ENCODE results near the gene BSN.
"Not testable (repeated sequence)": the region's sequence is repeated elsewhere in the genome, so short reads cannot be mapped to it uniquely, and the experiment has no call there.

BSN gene

DNA sequence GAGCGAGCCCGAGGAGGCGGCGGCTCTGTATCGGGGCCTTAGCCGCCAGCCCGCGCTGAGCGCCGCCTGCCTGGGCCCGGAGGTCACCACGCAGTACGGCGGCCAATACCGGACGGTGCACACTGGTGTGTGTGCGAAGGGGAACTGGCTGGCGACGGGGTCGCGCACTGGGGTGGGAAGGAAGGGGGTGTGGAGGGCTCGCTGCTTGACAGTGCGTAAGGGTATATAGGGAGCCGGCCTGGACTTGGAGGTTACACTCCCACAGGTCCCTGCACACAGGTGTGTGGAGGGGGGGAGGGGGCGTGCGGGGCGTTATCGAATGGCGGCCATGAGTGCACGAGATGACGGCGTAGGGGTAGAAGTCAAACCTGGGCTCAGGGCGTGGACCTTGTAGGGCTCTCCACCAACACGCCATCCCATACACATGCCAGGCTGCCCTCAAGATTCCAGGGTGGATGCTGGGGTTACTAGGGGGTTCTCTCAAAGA, 120.3 kb downstream of the BSN start:
- no peak for DNase-seq (ENCODE audit: low read depth)
- peak overlapping the region; percentile 83 for H3K4me3 ChIP-seq (ENCODE audit: control insufficient read depth, low read depth, low read length)
- no peak for TF ChIP-seq CTCF (IDR thresholded peaks at IDR 0.05; ENCODE audit: control insufficient read depth, insufficient read depth, low read depth, low read length, missing control alignments)

- no peak overlapping the region for H3K4me3 ChIP-seq (ENCODE audit: control insufficient read depth, low read depth, low read length)
- DNase-seq (ENCODE audit: low read depth), result no peak
- no peak for TF ChIP-seq CTCF (IDR thresholded peaks at IDR 0.05; ENCODE audit: control insufficient read depth, insufficient read depth, low read depth, low read length, missing control alignments)
Measured at GRCh38 chr3:49675912-49676311, 121.6 kb downstream of the BSN start.

GRCh38 chr3:49680493-49681231, 126.4 kb downstream of the BSN start:
- TF ChIP-seq CTCF (IDR thresholded peaks at IDR 0.05; ENCODE audit: control insufficient read depth, insufficient read depth, low read depth, low read length, missing control alignments), result no peak

GRCh38 chr3:49681232-49681522, 126.9 kb downstream of the BSN start:
- H3K4me3 ChIP-seq (ENCODE audit: control insufficient read depth, low read depth, low read length), result no peak overlapping the region
- TF ChIP-seq CTCF (IDR thresholded peaks at IDR 0.05; ENCODE audit: control insufficient read depth, insufficient read depth, low read depth, low read length, missing control alignments), result no peak
- DNase-seq (ENCODE audit: low read depth), result no peak

More at GRCh38 chr3:49680493-49681231, 126.4 kb downstream of the BSN start:
- no peak for DNase-seq (ENCODE audit: low read depth)
- no peak overlapping the region for H3K4me3 ChIP-seq (ENCODE audit: control insufficient read depth, low read depth, low read length)

- H3K4me3 ChIP-seq (ENCODE audit: control insufficient read depth, low read depth, low read length), result no peak overlapping the region
- no peak for DNase-seq (ENCODE audit: low read depth)
- no peak for TF ChIP-seq CTCF (IDR thresholded peaks at IDR 0.05; ENCODE audit: control insufficient read depth, insufficient read depth, low read depth, low read length, missing control alignments)
Measured at GRCh38 chr3:49681543-49681942, 127.3 kb downstream of the BSN start.

DNA sequence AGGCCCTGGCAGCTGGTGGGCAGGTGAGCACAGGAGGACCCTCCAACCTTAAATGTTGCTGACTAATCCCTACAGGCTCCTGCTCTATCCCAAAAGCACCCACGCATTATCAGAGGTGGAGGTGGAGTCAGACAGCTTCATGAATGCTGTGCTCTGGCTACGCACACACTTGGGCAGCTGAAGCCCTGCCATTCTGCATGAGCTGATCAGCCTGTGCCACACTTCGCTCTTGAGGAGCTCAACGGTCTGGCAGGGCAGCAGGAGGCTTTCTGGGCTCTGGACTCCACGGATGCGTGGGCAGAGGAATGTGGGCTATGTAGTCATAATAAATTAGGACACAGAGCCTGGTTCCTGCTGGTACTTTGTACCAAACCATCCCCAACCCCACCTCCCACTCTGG, 128.9 kb downstream of the BSN start:
- DNase-seq (ENCODE audit: low read depth), result no peak
- TF ChIP-seq CTCF (IDR thresholded peaks at IDR 0.05; ENCODE audit: control insufficient read depth, insufficient read depth, low read depth, low read length, missing control alignments), result no peak
- H3K4me3 ChIP-seq (ENCODE audit: control insufficient read depth, low read depth, low read length), result no peak overlapping the region

DNA sequence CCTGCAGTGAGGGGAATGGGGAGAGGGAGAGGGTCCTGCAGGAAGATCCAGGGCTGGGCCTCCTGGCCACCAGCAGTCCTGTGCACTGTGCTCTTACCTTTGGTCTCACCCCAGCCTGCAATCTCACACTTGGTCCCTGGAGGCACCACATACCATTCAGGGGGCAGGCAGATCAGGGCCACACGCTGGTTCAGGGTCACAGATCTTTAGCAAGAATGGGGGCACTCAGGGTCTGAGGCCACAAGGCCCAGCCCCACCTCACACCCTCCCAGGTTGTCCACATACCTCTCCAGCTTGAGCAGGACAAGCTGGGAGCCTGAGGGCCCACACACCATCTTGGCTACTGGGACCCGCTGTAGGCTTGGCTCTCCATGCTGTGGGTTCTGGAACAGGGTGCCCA, 130.2 kb downstream of the BSN start:
- not testable (repeated sequence) for DNase-seq (ENCODE audit: low read depth); H3K4me3 ChIP-seq (ENCODE audit: control insufficient read depth, low read depth, low read length)

GRCh38 chr3:49685103-49685502, 130.8 kb downstream of the BSN start:
- not testable (repeated sequence) for DNase-seq (ENCODE audit: low read depth); H3K4me3 ChIP-seq (ENCODE audit: control insufficient read depth, low read depth, low read length)

DNA sequence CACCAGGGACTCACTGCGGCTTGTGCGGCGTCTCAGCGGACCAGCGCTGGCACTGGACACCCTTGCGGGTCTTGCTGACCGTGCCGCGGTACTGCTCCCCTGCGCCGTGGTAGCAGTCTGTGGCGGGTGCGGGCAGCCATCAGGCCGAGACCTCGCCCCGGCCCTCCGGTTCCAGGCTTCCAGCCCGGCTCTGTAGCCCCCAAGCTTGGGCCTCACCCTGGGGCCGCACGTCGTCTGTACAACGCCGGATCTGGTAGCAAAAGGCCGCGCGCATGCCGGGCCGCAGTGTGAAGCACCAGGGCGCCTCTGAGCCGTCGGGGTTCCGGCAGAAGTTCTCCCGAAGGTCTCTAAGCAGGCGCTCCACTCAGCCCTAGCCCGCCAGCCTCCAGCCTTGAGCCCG, 131.6 kb downstream of the BSN start:
- not testable (repeated sequence) for H3K4me3 ChIP-seq (ENCODE audit: control insufficient read depth, low read depth, low read length); DNase-seq (ENCODE audit: low read depth)

- H3K4me3 ChIP-seq (ENCODE audit: control insufficient read depth, low read depth, low read length), result peak overlapping the region; percentile 29
- not testable (repeated sequence) for DNase-seq (ENCODE audit: low read depth)
Measured at GRCh38 chr3:49686346-49686745, 132.1 kb downstream of the BSN start.

GRCh38 chr3:49686769-49687423, 132.6 kb downstream of the BSN start:
- H3K4me3 ChIP-seq (ENCODE audit: control insufficient read depth, low read depth, low read length), result peak overlapping the region; percentile 29
- not testable (repeated sequence) for DNase-seq (ENCODE audit: low read depth)

Data from AG09309 (cell line).